H1 (cell line): ENCODE measurements around the gene TBKBP1.

Experiments used
- ATF2 ChIP-seq: IDR thresholded peaks from 2 replicates; pipeline ENCODE4 v1.6.1; 2012; ENCODE audit warnings: low read length, inconsistent platforms
- CBX8 ChIP-seq: fragments of 300-800, 300-1000 bp; sonication (generic); IDR thresholded peaks from 2 replicates; pipeline ENCODE4 v1.7.1; 2016; ENCODE audit warnings: low read depth, low read length, borderline replicate concordance
- CEBPB ChIP-seq: IDR thresholded peaks from 2 replicates; pipeline ENCODE4 v1.6.1; 2012; ENCODE audit warnings: low read depth, low read length
- CTCF ChIP-seq, 3 experiments: IDR thresholded peaks; 1 replicate in 2 of 3; 2 replicates in 1 of 3; pipeline versions ENCODE4 v1.5.1 to v1.6.1; 2011; ENCODE audit warnings: low read length in 3 of 3, mild to moderate bottlenecking in 3 of 3, inconsistent platforms in 2 of 3, low read depth in 1 of 3, moderate library complexity in 1 of 3; ENCODE audit not compliant: insufficient read depth in 1 of 3; ENCODE audit errors: control extremely low read depth in 1 of 3
- HDAC6 ChIP-seq: IDR thresholded peaks from one replicate; pipeline ENCODE4 v1.7.1; 2012; ENCODE audit warnings: low read depth, mild to moderate bottlenecking, inconsistent platforms, low read length, moderate library complexity
- POLR2AphosphoS5 ChIP-seq: IDR thresholded peaks from 2 replicates; pipeline ENCODE4 v1.6.1; 2011; ENCODE audit warnings: low read depth, low read length
- ZNF274 ChIP-seq: IDR thresholded peaks from 2 replicates; pipeline ENCODE4 v1.7.0; 2012; ENCODE audit warnings: low read length, borderline replicate concordance; ENCODE audit errors: extremely low read depth

- no peak for TF ChIP-seq CBX8
- TF ChIP-seq CTCF (IDR thresholded peaks at IDR 0.05; ENCODE audit: control extremely low read depth in 1 of 3, insufficient read depth in 1 of 3, low read depth in 1 of 3, low read length in 3 of 3), result peak; percentile 32 to 58 (median 44); a peak in 3 of 4 replicates
- TF ChIP-seq POLR2AphosphoS5, result no peak
- no peak for TF ChIP-seq ZNF274
- TF ChIP-seq ATF2, result no peak
- no peak for TF ChIP-seq CEBPB
- TF ChIP-seq HDAC6, result no peak
Observed at GRCh38 chr17:47713980-47714700, 20.2 kb downstream of the TBKBP1 start.
